Head of caudate nucleus (tissue), 42 donors: Measurements from ENCODE around the gene PCED1B.

Experiments used
- DNase-seq, 42 donors: peaks; one replicate each; pipeline versions ENCODE4 v3.0.0 to v3.0.0-alpha.2; 2020 to 2021; ENCODE audit warnings: mixed read lengths in 7 of 42
- intact Hi-C: fragments of 100-400 bp; cut with DNase I; formaldehyde crosslinking; loops from one replicate; pipeline ENCODE4 v1.15.0; 2022

Gene PCED1B

GRCh38 chr12:47218191-47218654 is 138.8 kb downstream of the PCED1B start:
- DNase-seq, result no peak
- intact Hi-C loops, result no loop called here

- DNase-seq, result no peak
- intact Hi-C loops, result no loop called here
Observed at GRCh38 chr12:47219243-47219642, 139.8 kb downstream of the PCED1B start.

- no peak for DNase-seq
- intact Hi-C loops, result no loop called here
Observed at GRCh38 chr12:47221256-47222023, 142.0 kb downstream of the PCED1B start.

GRCh38 chr12:47222520-47223030 is 143.2 kb downstream of the PCED1B start:
- intact Hi-C loops, result no loop called here
- no peak for DNase-seq

GRCh38 chr12:47223031-47223847 is 143.8 kb downstream of the PCED1B start:
- intact Hi-C loops, result no loop called here
- no peak for DNase-seq

DNA sequence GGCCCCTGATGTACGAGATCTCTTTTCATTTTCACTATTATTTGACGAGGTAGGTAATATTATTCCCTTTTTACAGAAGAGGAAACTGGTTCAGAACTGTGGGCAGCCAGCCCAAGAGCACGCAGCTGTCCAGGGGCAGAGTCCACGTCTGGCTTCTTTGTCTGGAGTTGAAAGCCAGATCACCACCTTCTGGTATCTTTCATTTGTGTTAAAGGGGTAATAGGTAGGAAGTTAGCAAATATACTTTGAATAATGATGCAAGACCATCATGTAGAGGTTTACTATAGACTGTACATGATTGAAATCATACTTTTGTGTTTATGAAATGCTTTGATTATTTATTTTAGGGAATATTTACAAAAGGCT is 144.4 kb downstream of the PCED1B start:
- intact Hi-C loops, result no loop called here
- DNase-seq, result peak in 1 of 42 donors; percentile 6

DNA sequence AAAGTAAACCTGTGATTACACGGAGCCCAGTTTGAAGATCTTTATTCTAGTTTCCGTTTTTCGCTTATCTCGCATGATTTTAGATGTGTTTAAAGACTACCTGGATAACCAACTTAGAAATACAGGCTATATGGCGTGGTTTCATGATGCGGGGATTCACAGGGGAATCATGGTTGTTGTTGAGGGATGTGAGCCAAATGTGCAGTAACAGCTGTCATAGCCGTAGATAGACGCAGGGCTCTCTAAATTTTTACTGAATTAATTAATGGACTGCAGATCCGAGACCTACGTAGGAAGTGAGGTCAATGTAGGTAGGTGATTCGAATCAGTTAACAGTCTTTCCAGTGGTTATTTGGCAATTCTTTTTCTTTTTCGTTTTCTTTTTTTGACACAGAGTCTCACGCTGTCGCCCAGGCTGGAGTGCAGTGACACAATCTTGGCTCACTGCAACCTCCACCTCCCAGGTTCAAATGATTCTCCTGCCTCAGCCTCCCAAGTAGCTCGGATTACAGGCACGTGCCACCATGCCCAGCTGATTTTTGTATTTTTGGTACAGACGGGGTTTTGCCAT is 145.2 kb downstream of the PCED1B start:
- no peak for DNase-seq
- intact Hi-C loops, result no loop called here

DNA sequence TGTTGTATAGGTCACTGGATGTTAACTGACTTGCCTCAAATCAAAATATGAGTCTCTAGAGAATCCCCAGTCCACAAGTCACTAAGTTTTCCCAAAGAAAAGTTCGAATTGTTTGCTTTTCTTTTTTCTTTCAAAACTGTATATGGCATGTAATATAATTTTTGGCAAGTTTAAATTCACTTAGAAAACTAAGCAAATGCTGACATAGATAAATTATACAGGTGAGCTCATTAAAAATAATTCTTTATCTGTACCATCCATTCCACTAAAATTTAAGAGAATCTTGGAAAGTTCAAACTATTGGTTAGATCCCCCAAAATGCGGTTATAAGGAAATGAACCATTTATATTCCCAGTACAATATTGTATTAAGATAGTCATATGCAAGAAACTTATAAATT is 145.9 kb downstream of the PCED1B start:
- intact Hi-C loops, result no loop called here

GRCh38 chr12:47226199-47226598 is 146.8 kb downstream of the PCED1B start:
- DNase-seq, result no peak
- intact Hi-C loops, result no loop called here

More for the DNA sequence above, 145.9 kb downstream of the PCED1B start:
- no peak for DNase-seq

DNA sequence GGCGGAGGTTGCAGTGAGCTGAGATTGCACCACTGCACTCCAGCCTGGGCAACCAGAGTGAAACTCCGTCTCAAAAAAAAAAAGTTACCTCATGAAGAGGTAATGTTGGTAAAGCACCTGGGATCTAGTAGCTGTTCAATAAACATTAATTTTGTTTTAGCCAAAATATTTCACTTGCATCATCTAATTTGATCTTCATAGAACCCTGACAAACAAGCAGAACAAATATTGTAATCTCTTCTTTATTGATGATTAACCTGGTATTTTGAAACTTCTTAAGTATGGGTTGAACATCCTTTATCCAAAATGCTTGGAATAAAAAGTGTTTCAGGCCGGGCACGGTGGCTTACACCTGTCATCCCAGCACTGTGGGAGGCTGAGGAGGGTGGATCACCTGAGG is 149.4 kb downstream of the PCED1B start:
- DNase-seq, result no peak
- intact Hi-C loops, result no loop called here

DNA sequence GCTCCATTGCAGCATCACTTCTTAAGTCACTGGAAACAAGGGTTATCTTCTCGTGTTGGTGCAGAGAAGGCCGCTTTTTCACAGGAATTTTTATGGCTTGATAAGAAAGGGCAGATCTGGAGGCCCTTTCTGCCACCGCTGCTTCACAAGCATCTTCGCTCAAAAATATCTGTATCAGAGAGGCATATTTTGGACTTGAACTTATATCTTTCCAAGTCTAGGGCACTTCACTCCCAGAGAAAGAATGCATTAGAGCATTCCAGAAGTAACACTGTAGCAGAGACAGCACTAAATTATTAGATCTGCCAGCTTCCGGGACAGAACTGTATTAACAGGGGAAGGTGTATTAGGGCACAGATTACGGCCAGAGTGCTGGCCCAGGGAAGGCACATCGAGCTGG is 152.0 kb downstream of the PCED1B start:
- intact Hi-C loops, result no loop called here
- DNase-seq, result no peak

DNA sequence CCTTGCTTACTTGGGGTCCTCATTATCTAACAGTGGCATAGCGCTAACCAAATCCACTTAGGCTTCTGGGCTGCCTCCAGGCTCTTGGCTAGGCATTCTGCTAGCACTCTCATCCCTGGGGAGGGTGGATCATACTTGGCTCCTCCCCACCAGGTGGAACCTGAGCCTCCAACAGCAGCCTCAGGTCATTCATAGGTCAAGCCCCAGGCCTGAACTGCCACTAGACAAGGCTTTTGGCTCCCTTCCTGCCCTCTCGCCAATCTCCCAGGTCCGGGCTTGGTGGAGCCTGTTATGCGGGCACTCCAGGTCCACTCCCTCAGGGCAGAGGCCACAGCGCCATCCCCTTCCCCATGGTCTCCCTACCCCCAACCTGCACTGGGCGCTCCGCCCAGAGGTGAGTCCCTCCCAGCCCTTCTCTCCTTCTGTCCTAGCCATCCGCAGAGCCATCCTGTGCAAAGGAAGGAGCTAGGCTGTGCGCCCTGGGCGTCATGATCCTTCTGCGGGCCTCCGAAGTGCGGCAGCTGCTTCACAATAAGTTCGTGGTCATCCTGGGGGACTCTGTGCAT is 155.2 kb downstream of the PCED1B start:
- intact Hi-C loops, result no loop called here
- DNase-seq, result no peak

GRCh38 chr12:47235258-47236040 is 156.0 kb downstream of the PCED1B start:
- DNase-seq, result no peak
- intact Hi-C loops, result no loop called here

DNA sequence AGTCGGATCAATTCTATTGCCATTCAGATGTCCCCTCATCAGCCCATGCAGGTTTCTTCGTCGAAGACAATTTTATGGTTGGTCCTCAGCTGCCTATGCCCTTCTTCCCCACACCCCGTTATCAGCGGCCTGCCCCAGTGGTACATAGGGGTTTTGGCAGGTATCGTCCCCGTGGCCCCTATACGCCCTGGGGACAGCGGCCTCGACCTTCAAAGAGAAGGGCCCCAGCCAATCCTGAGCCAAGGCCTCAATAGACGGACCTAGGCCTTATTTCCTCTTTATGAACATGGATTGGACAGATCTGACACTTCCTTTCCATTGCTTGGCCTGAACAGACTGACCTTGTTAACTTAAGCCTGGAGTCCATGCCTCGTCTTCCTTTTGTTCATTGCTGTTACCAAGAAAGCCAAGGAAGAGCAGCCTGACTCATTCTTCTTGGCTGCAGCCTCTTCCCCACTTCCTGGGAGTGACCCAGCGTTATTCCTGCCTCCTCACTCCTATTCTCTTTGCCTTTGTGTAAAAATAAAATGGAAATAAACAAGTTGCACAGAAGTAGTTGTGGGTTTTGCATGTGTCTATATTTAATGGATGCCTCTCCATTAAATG is 156.8 kb downstream of the PCED1B start:
- DNase-seq, result no peak

DNA sequence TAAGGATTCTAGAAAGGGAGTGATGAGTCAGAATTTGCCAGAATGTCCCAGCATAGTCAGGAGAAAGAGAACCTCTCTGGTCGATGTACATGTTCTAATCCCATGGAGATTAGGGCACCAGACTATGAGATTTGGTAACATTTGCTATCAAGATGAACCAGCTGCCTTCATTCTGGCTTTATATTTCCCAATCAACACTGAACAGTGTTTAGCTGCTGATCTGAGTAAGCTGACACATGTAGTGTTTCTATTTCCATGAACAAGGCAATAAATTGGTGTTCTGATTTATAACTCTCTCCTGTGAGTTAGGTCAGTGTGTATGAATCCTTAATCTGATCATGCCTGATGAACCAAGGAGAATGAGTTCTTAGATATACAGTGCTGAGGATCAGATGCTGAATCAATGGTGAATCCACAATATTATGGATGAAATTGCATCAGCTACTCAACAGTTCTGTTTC is 158.4 kb downstream of the PCED1B start:
- intact Hi-C loops, result no loop called here
- no peak for DNase-seq

More for the DNA sequence above, 156.8 kb downstream of the PCED1B start:
- intact Hi-C loops, result no loop called here

DNA sequence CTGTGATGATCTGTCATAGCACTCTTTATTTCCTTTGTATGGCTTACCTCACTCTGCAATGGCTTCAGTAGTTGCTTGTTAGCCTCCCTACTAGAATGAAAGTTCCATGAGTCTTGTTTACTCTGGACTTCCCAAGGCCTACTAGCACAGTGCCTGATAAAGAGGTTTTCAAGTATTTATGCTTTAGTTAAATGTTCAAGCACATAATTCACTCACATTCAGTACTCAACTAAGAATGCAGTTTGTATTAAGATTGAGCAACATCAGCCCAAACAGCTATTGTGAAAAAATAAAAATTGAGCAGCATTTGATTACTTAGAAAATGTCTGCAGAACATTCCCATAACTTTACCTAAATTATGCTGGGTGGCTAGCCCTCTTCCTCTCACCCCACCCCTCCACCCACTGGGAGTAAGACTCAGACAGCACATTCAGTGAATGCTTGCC is 159.3 kb downstream of the PCED1B start:
- intact Hi-C loops, result no loop called here
- no peak for DNase-seq

- intact Hi-C loops, result no loop called here
Observed at GRCh38 chr12:47242426-47242825, 163.0 kb downstream of the PCED1B start.

GRCh38 chr12:47244835-47245234 is 165.4 kb downstream of the PCED1B start:
- intact Hi-C loops, result no loop called here
- no peak for DNase-seq

More at GRCh38 chr12:47242426-47242825, 163.0 kb downstream of the PCED1B start:
- no peak for DNase-seq
